SW480 (cell line): Measurements from ENCODE around the gene NCOR2.

Source experiments
- DNase-seq: peaks from one replicate; pipeline ENCODE4 v3.0.0-alpha.2; 2016; ENCODE audit warnings: low spot score

Gene NCOR2

DNA sequence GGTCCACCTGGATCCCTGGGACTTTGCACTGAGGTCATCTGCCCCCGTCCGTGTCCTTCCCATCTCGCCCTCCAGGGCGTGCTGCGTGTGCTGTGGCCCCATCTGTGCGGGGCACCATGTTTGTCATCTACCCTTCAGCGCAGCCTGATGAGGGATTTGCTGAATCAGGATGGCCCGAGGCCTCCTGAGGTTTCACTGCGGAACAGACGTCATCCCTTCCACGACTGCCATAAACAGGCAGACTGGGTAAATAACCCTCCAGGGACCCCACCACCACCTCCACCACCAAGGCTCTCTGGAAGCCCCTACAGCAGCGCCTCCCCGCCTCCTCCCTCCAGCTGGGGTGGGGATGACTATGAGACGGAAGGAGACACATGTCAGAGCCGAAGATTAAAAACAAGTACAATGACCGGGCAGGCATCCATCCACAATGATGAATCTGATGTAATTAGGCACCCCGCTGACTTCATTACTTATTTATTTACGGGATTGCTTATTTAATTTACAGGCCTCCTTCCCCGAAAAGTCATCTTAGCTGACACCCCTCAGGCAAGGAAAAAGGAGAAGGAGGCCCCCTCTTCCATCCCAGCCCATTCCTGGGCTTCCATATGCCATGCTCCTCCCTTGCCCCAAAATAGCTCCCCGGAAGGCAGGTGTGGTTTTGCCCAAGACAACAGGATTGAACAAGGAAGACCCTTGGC is 39.4 kb downstream of the NCOR2 start:
- no peak for DNase-seq

DNA sequence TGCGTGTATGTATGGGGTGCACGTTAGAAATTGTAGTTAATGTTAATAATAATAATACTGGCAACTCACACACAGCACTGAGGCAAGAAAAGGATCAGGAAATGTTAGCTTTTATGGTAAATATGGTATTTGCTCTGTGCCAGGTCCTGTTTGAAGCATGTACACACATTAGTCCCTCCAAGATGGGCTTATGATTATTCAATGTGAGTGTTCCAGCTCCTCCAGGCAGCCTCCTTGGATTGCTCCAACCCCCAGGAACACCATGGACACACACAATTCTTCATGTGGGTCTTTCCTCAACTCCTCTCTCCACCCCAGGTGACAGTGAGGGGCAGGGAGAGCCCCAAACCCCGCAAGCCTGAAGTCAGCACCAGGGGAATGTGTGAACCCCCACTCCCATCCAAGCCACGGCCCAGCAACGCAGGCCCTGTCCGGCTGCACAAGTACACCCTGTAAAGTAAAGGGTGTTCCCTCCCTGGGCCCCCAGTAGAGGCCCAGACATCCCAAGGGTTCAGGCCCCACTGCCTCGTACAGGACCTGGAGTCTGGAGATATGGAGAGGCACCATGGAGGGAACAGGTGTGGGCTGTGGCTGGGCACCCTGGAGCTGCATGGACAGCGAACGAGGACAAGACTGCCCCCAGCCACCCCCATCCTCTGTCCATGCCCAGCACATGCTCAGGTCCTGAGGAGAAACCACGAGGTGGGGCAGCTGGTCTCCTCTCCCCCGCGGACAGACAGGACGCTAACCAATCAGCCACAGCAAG is 41.3 kb downstream of the NCOR2 start:
- DNase-seq: no peak

DNA sequence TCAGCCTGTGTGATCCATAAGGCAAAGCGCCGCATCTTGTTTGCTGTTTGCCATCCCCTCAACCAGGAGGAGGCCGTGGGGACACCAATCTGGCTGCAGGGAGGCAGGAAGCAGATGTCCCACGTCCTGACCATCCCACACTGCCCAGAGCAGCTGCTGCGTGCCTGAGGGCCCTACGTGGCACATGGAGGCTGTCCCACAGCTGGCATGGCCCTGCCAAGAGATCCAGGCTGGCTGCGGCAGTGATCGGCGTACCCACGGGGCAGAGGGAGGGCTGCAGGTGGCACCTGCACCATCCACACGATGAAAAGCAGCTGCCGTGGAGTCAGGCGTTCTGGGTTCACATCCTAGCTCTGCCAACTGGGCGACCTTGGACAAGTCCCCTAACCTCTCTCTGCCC is 42.0 kb downstream of the NCOR2 start:
- DNase-seq: no peak

DNA sequence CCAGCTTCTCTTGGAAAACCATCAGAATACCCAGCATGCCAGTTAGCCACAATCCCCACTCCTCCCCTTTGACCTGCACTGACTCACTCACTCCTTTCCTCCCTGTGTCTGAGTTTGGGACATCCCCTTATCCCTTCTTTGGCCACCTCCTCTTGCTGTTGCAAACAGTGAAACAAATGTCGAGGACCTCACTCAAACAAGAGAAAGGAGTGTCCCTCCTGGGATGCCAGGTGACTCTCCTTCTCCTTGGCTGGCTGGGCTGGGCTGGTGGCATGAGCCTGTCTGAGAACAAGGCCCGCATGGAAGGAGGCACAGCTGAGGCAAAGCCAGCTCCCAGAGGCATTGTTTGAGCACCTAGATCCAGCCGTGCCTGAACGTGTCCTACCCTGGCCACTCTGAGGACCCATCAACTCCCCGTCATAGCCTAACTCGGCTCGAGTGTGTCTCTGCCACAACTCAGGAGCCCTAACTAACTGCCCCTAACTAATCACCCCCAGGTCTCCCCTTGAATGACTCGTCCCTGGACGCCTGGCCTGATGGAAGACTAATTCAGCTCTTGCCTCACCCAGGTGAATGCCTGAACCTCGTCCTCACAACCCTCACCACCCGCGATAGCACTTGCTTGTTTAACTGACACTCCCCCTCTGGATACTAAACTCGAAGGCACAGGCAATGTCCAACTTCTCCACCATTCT is 43.0 kb downstream of the NCOR2 start:
- DNase-seq: no peak

DNA sequence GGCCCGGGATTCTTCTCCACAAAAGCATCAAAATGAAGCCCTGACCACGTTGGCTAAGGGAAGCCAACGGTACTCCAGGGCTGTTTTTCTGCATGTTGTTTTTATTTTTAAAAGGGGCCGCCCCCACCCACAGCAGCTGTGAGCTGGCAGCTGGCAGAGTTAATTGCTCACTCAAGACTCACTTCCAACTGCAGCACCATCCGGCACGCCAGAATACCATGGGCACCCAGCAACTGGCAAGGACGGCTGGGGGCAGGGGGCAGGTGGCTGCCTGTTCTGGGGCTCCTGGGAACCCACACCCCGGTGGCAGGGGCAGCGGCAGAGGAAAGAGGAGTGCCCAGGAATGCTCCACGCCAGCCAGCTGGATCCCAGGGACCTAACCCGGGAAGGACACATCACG is 44.3 kb downstream of the NCOR2 start:
- DNase-seq: no peak

DNA sequence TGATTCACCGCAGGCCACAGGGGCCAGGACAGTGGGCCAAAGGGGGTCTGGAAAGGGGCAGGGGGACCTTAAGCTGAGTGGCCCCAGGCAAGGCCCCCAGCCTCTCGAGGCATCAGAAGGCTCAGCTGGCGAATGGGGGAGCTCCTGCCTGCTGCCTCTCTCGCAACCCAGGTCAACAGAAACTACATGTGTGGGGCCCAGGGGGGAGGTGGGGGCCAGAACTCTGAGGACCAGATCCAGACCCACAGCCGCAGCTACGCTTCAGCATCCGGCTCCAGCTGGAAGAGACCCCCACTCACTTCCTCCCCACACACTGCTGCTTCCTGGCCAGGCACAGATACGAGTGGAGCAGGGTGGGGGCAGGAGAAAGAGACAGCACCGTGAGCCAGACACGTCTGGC is 46.5 kb downstream of the NCOR2 start:
- no peak for DNase-seq

DNA sequence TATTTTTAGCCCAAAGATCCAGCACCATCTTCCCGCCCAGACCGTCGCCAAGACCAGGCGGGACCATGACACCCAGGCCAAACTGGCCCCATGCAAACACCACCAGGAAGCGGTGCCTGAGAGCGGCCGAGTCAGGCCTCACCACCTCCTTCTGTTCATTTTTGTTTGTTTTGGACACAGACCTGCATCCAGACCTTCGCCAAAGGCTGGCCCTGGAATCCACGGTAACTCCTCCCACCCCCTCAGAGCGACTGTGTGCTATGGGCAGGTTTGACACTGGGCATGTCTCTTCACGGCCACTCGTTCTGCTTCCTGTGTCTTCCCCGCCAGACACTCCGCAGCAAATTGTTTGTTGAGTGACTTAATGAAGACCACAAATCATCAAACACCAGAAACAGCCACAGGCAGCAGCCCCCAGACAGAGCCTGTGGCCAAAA is 47.1 kb downstream of the NCOR2 start:
- no peak for DNase-seq

DNA sequence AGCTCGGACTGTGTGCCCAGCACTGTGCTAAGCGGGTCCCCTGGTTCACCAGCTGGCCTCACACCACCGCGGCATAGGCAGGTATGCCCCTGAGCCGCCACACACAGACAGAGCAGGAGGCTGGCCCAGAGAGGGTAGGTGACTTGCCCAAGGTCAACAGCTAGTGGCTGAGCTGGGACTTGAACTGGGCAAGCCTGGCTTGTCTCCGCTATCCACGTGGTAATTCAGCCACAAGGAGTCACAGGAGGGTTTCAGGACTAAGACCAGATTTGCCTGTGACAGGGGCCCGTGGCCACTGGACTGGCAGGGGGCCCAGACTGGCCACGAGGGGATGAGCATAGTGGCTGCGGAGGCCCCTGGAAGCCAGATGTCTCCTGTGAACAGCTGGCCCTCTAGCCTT is 47.7 kb downstream of the NCOR2 start:
- no peak for DNase-seq

DNA sequence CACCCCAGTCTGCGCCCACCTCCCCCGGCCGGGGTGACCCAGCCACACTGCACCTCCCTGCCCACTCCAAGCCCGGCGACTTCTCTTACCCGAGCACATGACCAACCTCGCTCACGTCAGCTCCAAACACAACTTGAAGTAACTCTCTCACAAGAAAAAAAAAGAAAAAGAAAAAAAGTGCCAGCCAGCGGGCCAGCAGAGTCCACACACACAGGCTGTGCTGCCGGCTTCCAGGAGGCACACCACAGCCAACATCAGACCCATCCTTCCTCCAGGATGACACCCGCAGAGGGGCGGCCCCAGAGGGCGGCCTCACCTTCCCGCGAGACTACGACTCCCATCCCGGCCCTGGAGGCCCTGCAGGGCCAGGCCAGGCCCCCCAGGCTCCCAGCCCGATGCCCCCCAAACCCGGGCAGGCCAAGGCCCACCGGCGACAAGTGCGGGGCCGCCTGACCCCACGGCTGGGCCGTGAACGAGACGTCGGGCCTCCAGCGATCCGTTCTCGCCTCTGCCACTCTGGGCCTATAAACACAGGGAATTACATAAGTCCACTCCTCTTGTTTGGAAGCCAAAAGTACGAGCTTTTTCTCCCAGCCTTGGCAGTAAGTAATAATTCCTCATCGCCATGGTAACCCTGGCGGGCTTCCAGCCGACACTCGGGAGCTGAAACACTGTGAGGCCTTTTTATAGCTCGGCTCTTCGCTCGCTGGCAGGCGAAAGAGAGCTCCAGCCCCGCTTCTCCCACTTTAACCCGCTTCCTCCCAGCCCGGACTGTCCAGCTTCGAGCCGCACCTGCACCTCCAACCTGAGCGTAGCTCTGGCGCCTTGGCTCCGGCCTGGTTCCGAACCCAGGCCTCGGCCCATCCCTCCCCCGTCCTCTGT is 49.1 kb downstream of the NCOR2 start:
- peak; percentile 84 for DNase-seq
